HG02571 (cell line): ENCODE data around the gene POLK.
A peak's percentile ranks its signal among the peaks of the same experiment; 100 is the strongest.
"Not testable (repeated sequence)": the region's sequence is repeated elsewhere in the genome, so short reads cannot be mapped to it uniquely, and the experiment has no call there.

Source experiments
- ATAC-seq: cut with Tn5 transposase; IDR thresholded peaks from one replicate; pipeline ENCODE4 v1.9.1; 2021; ENCODE audit warnings: mild to moderate bottlenecking, moderate library complexity; ENCODE audit not compliant: unreplicated experiment

POLK gene

DNA sequence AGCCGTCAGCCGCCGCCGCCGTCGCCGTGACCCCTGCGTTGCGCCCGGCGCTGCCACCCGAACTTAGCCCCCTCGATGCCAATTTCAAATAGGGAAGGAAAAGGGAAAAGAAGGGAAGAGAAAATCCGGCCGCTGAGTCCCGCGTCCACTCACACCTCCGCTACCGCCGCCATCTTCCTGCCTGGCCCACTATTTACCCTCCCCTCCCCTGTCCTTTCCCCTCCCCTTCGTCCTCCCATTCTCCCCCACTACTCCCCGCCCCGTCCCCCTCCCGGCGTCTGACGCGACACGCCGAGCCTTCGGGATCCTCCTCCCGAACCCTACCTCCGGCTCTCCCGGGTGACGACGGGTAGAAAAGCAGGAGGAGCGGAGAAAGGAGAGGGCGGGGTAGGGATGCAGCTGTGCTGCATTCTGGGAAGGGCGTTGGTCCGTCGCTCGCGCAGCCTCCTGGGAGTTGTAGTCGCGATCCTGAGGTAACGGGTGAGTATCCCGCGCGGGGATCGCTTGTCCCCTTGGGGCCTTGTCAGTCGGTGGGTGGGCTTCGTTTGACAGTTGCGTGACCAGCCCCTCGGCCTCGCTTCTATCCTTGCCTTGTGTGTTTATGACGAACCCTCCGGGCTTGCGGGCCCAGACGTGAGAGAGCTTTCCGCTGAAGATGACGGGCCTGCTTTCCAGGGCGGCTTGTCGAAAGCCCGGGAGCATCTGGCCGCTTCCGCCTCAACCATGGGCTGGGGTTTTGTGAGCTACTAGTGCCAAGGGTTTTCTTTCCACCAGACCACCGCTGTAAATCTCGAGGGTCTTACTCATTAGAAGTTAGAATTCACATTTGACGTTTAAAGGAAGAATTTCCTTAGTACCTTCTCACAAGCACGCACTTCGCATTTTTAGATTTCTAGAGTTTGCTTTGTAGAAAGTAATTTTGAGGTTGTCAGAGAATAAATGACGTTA, at the start of gene POLK, which contains the start of gene CERT1:
TSS of gene POLK (plus strand) at position 457 of the 948 bp plus-strand sequence.
TSS of gene CERT1 (minus strand) at position 195 of the 948 bp plus-strand sequence. CDS start 422 bp downstream, outside the sequence.
- ATAC-seq, result peak; percentile 89

DNA sequence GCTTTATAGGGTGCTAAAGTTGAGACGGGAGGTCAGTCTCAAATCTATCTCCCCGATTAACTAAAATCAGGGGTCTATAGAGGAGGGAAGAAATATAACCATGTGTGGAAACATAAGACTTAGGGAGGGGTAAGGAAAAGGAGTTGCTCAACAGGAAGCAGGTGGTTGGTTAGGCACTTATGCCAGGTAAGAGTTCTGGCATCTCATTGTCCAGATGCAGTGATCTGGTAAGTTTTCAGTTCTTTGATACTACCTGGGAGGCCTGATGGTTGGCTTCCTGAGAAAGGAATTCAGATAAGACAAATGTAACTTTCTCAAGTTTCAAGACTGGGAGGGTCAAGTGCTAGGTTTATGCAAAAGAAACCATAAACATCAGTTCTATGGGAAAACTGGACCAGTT, 48.0 kb upstream of the POLK start:
- no peak for ATAC-seq

DNA sequence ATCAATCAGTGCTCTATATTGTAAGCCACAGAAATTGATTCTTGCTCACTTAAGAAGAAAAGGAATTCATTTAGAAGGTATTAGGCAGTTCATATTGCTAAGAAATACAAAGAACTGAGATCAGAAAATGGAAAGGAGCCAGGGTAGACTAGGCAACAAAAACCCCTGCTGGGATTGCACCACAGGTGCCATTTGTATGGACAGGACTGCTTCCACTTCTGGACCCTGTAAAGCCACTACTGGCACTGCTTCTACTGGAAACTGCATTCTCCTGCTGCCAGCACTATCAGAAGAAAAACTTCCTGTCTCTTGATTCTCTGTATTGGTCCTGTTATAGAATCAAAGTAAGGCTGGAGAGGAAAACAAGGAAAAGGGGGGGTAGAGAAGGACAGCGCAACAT, 46.2 kb upstream of the POLK start:
- ATAC-seq, result no peak

DNA sequence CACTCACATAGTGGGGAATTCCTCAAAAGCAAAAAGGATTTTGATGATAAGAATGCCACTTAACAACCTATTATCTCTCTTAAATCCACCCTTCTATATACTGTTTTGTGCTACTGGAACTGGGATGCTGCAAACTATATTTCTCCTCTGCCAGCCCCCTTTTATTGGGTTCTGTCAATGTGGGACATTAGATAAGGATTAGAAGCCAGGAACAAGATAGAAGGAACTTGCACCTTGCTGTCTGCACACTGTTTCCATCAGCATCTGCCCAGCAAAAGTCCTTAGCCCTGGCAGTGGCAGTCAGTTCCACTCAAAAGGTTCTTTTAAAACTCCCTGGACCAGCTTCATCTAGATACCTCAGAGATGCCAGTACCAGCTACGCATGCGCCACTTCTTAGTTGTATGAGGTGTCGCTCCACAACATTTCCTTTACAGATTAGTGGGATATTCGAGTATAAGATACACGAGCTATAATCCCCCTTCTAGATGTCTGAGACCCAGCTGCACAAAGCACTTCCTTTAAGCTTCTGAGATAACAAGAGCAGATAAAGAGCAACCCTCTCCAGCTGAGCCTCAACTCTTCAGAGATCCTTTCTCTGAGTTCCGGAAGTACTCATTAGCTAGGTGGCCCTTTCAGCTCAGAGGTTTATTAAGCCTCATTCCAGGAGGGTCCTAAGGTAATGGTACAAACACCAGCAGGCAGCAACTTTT, 45.5 kb upstream of the POLK start:
- ATAC-seq, result no peak

DNA sequence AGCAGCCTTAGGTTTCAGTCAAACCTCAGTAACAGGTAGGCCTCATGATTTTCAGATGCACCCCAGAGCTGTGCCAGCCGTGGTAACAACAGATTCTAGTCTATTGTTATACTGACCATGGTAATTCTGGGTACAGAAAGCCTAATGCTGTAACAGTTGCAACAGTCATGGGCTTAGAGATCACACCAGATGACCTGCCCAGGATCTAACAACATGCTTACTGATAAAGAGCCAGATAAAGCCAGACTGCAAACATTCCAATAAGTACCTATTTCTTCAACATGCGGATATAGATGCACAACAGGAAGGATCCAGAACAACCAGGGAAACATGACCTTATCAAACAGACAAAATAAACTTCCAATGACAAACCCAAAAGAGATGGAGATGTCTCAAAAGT, 43.1 kb upstream of the POLK start:
- ATAC-seq, result no peak

DNA sequence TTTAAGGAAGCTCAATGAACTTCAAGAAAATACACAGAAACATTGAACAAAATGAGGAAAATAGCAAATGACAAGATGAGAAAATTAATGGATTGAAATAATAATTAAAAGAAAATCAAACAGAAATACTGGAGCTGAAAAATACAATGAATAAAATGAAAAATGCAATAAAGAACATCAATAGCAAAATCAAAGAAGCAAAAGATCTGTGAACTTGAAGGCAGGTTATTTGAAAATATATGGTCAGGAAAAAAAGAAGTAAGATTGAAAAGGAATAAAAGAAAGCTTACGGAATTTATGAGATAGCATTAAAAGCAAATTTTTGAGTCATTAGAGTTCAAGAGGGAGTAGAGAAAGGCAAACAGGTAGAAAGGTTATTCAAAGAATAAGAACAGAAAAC, 42.7 kb upstream of the POLK start:
- no peak for ATAC-seq

DNA sequence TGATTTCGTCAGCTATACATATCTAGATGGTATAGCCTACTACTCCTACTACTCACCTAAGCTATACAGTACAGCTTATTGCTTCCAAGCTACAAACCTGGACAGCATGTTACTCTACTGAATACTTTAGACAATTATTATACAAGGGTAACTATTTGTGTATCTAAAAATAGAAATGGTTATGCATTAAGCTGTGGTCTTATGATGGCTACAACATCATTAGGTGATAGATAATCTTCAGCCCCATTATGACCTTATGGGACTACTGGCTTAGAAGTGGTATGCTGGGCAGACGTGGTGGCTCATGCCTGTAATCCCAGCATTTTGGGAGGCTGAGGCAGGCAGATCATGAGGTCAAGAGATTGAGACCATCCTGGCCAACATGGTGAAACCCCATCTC, 40.5 kb upstream of the POLK start:
- ATAC-seq, result no peak

DNA sequence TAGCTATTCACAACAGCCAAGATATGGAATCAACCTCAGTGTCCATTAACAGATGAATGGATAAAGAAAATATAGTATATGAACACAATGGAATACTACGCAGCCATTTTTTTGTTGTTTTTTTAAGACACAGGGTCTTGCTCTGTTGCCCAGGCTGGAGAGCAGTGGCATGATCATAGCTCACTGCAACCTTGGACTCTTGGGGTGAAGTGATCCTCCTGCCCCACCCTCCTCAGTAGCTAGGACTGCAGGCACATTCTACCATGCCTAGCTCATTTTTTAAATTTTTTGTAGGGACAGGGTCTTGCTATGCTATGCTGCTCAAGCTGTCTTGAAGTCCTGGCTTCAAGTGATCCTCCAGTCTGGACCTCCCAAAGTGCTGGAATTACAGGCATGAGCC, 38.7 kb upstream of the POLK start:
- ATAC-seq, result no peak

DNA sequence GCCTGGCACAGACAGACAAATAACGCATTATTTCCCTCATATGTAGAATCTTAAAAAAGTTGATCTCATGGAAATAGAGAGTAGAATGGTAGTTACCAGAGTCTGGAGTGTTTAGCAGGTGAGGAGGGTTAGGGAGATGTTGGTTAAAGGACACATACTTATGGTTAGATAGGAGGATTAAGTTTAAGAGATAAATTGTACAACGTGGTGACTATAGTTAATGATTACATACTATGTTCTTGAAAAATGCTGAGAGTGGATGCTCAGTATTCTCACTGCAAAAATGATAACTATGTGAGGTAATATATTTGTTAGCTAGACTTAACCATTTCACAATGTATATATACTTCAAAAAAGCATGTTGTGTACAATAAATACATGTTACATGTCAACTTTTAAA, 38.2 kb upstream of the POLK start:
- ATAC-seq, result no peak

DNA sequence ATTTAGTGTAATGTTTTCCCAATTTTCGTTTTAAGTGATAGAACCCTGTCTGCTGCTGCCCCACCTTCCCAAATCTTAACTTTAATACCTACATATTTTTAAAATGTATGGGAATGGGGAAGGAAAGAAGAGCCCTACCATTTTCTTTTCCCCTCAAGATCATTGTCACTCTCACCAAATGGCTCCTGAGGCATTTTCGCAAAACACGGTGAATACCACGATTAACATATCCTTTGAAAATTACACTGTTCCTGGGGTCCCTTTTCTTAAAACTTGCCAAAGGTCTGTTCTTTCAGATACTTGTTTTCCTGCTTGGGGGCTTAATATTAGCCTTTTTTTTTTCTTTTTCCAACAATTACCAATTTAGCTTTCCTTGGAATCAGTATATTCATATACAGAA, 36.3 kb upstream of the POLK start:
- ATAC-seq, result no peak

DNA sequence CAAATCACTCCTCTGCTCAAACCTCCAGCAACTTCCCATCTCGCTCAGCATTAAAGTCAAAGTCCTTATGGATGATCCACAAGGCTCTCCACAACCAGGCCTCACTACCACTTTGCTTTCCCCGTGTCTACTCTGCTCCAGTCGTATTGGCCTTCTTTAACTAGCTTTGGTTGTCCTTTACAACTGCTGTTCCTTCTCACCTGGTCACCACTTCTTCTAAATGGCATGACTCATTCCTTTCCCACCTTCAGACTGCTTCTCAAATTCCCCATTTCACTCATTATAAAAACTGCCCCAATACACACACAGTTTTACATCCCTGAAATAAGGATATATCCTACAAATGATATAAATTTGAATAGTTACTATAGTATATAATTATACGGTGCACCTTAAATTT, 30.7 kb upstream of the POLK start:
- ATAC-seq, result no peak

DNA sequence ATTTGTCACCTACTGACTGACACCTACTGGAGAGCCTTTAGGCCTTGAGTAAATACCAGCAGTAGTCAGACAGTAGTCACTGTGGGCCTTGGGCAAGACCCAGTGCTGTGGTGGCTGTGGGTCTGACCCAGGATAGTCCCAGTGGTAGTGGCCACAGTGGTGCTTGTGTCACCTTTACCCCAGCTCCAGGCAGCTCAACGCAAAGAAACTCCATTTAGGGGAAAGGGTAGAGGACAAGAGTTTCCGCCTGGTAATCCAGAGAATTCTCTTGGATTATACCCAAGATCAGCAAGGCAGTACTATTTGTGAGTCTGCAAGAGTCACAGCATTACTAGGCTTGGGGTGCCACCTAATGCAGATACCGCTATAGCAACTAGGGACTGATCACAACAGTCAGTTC, 29.2 kb upstream of the POLK start:
- ATAC-seq, result no peak

DNA sequence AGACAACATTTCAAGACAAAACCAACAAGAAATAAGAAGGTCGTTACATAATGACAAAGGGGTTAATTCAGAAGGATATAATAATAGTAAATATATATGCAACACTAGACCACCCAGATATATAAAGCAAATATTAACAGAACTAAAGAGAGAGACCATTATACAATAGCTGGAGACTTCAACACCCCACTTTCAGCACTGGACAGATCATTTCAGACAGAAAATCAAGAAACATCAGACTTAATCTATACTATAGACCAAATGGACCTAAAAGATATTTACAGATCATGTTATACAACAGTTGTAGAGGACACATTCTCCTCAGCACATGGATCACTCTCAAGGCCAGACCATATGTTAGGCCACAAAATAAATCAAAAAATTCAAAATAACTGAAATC, 27.1 kb upstream of the POLK start:
- ATAC-seq, result no peak

DNA sequence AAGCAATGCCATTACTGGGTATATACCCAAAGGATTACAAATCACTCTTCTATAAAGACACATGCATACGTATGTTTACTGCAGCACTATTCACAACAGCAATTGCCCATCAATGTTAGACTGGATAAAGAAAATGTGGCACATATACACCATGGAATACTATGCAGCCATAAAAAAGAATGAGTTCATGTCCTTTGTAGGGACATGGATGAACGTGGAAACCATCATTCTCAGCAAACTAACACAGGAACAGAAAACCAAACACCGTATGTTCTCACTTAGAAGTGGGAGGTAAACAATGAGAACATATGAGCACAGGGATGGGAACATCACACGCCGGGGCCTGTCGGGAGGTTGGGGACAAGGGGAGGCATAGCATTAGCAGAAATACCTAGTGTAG, 21.8 kb upstream of the POLK start:
- ATAC-seq, result not testable (repeated sequence)

DNA sequence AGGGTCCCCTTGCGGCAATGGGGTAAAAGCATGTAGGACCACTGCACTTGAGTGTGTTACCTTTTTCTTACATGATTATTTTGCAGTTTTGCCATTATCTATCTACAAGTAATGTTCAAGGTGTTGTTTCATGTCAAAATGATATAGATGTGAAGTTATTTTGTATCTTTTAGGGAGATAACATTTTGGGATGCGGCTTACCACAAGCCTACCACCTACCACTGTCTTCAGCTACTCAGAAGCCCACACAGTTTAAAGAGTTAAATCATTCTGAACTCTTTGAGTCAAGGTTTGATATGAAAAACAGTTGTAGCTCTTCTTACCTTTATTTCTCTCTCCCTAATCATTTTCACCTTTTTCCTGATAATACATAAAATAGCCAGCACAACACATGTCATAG, 20.1 kb upstream of the POLK start:
- no peak for ATAC-seq

DNA sequence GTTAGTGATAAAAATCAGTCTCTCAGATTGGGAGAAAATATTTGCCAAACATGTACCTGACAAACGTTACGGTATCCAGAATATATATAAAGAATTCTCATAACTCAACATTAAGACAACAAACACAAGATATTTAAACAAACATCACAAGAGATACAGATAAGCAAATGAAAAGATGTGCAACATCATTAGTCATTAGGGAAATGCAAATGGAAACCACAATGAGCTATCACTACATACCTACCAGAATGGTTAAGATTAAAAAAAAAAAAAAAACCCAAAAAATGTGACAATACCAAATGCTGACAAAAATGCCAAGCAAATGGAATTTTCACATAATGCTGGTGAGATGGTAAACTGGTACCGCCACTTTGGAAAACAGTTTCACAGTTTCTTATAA, 15.7 kb upstream of the POLK start:
- ATAC-seq, result no peak

DNA sequence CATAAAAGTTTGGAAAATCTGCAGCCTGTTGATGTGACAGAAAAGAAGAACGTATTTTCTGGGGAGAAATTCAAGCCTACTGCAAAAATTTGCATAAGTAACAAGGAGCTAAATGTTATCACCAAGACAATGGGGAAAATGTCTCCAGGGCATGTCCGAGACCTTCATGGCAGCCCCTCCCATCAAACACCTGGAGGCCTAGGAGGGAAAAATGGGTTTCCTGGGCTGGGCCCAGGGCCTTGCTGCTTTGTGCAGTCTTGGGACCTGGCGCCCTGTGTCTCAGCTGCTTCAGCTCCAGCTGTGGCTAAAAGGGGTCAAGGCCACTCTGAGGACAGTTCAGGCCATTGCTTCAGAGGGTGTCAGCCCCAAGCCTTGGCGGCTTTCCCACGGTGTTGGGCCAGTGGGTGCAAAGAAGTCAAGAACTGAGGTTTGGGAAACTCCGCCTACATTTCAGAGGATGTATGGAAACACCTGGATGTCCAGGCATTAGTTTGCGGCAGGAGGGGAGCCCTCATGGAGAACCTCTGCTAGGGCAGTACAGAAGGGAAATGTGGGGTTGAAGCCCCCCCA, 13.4 kb upstream of the POLK start:
- ATAC-seq, result no peak

DNA sequence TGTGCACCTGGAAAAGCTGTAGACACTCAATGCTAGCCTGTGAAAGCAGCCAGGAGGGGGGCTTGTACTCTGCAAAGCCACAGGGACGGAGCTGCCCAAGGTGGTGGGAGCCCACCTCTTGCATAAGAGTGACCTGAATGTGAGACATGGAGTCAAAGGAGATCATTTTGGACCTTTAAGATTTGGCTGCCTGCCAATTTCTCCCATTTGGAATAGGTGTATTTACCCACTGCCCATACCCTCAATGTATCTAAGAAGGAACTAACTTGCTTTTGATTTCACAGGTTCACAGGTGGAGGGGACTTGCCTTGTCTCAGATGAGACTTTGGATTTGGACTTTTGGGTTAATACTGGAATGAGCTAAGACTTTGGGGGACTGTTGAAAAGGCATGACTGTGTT, 12.8 kb upstream of the POLK start:
- ATAC-seq, result not testable (repeated sequence)

DNA sequence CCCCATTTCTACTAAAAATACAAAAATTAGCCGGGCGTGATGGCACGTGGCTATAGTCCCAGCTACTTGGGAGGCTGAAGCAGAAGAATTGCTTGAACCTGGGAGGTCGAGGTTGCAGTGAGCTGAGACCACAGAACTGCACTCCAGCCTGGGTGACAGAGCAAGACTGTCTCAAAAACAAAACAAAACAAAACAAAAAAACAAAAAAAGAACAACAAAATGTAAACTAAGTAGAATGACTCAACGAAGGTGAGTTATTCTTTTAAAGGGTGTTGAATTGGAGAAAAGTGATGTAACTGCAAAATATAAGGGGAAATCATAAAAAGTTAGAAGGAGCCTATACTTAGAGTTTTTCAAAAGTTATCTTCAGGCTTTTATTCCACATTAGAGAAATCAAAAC, 6.6 kb upstream of the POLK start:
- not testable (repeated sequence) for ATAC-seq

DNA sequence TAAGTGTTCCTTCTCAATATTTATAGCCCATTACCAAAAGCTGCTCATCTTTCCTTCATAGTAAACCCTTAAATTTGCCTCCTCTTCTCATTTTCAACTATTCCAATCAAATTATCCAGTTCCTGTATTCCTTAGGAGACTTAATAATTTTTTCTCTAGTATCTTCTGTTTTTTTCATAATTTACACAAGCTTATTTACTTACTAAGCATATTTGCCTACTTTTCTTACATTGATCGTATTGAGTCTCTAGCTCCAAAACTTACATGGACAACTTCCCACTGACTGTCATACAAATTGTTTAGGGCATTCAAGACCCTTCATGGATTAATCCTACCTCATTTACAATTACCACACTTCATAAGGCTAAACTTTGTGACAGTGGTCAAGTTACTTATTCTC, 3.9 kb upstream of the POLK start:
- ATAC-seq, result no peak

DNA sequence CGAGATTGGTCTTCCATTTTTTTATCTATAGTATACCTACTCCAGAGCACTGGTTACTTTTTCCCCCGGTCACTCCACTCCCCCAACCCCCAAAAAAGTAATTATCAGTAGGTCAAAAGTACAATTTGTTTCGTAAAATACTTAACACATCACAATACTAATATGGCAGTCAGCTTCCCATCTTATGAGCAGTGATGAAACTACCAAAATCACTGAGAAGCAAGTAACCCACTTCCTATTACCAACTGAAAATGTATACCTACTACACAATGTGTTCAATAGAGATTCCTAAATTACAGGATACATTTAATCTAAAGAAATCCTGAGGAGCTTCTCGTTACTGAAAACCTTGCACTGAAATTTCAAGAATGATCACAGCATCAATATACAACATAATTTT, 2.1 kb upstream of the POLK start:
- ATAC-seq, result no peak

DNA sequence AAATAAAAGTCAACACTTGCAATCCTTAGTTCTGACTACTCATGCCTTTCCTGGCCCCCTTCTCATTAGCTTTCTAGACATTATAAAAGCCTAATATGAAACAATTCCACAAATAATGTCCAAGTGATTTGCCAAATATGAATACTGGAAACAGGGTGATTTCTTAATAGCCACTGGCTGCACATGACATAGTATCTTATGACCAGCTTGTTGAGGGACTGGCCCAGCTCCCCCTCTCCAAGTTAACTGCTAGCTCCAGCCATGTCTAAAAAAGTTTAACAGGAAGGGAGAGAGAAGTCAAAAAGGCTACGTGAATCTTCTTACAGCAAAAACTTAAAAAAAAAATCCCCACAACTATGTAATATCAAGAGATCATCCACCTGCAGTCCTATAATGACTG, 1.7 kb upstream of the POLK start:
- ATAC-seq, result no peak
